Transverse colon (tissue), 3 donors: ENCODE data around the gene CORIN.

Experiments used
- CTCF ChIP-seq, 5 experiments: fragments of 200-600 bp in 3 of 5; fragments of 450-650 bp in 2 of 5; sonication (generic) in 3 of 5; IDR thresholded peaks; 1 replicate in 2 of 5; 2 replicates in 3 of 5; pipeline ENCODE4 v1.5.1; 2016 to 2017; ENCODE audit warnings: antibody characterized with exemption in 5 of 5, inconsistent platforms in 3 of 5, mild to moderate bottlenecking in 2 of 5, moderate library complexity in 1 of 5
- POLR2A ChIP-seq: fragments of 450-650 bp; IDR thresholded peaks from one replicate; pipeline ENCODE4 v1.6.1; 2016; ENCODE audit warnings: antibody characterized with exemption, mild to moderate bottlenecking, moderate library complexity

GRCh38 chr4:47879458-47879857, 41.6 kb upstream of the CORIN start:
- TF ChIP-seq CTCF (IDR thresholded peaks at IDR 0.05) (no peak), POLR2A (no peak)
